ENCODE data around the gene FCHO1. TPM values are rescaled to one million over a fixed set of nuclear protein-coding genes. Genes with fewer than 3 reads are reported as not detected.

The FCHO1 gene
- polyA plus RNA-seq, 12 donors: 0.67 to 4.0 (median 0.88) TPM; not detected in 2

DNA sequence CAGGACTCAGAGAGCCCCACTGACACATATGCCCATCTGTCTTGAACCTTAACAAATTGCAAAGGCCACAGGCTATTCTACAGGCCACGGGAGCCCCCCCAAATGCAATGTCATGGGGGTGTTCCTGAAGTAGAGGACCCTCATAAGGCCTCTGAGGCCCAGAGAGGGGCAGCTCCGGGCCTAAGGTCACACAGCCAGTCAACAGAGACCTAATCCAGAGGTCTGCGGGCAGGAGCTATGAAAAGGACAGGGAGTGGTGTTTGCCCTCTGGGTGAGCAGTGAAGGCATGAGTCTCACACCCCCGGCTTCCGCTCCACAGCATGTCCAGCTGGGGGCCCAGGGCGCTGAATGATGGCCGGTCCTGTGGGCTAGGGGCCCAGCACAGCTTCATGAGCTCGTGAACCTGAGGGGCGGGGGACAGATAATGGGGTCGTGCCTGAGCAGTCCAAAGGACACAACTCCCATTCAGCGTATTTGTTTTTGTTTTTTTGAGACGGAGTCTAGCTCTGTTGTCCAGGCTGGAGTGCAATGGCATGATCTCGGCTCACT is 75.3 kb downstream of the FCHO1 start:
- DNase-seq: no peak

DNA sequence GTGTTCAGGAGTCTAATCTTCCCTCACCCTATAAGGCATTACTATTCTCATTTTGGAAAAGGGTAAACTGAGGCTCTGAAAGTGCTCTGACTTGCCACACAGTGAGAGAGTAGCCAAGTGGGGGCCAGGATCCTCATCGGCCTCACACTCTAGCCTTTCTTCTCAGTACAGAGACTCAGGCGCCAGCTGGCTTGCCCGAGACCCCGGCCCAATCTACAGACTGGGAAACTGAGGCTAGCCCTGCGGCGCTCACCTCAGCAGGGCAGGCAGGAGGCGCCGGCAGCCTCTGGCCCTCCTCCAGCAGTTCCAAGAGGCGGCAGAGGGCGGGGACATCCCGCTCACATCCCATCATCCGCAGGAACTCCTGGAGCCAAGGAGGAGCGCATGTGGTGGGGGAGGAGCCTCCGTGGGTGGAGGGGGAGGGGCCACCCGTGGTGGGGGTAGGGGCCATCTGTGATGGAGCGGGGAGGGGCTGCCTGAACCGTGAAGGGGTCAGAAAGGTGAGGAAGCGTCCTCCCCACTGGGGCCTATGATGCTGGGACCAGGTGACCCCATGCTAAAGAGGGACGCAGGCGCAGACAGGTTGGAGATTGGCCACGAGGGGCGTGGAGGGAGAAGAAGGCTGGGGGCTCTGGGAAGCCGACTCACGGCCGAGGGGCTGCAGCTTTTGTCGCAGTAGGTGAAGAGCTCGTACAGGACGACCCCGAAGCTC is 78.7 kb downstream of the FCHO1 start:
- no peak for DNase-seq

DNA sequence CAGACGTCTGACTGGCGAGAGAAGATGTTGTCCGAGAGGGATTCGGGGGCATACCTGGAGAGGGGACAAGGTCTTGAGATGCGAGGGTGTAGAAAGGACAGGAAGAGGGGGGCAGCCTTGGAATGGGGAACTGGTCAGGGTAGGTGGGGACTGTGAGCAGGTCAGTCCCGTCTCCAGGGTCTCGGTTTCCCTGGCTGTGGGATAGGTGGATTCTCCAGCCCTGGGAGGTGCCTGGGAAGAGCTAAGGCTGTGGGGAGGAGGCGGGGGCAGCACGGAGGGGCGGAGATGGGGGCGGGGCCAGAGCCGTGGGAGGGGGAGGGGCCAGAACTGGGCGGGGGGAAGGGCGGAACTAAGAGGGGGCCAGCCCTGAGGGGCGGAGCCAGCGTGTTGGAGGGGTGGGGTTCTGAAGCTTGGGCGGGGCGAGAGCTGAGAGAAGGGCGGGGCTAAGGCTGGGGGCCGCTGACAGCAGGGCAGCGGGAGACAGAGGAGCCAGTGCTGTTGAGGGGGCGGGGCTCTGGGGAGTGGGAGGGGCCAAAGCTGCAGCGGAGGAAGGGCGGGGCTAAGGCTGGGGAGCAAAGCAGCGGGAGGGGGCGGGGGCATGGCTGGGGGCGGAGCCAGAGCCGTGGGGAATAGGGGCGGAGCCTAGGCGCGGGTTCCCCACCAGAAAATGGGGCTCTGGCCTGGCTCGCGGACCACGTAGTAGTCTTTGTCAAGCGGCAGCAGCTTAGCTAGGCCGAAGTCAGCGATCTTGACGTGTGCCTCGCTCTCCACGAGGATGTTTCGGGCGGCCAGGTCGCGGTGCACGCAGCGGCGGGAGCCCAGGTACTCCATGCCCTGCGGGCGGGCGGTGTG is 79.5 kb downstream of the FCHO1 start:
- DNase-seq: no peak

- DNase-seq: no peak
Measured at GRCh38 chr19:17831419-17831888, 80.2 kb downstream of the FCHO1 start.

- DNase-seq: no peak
Measured at GRCh38 chr19:17832443-17833208, 81.3 kb downstream of the FCHO1 start.

DNA sequence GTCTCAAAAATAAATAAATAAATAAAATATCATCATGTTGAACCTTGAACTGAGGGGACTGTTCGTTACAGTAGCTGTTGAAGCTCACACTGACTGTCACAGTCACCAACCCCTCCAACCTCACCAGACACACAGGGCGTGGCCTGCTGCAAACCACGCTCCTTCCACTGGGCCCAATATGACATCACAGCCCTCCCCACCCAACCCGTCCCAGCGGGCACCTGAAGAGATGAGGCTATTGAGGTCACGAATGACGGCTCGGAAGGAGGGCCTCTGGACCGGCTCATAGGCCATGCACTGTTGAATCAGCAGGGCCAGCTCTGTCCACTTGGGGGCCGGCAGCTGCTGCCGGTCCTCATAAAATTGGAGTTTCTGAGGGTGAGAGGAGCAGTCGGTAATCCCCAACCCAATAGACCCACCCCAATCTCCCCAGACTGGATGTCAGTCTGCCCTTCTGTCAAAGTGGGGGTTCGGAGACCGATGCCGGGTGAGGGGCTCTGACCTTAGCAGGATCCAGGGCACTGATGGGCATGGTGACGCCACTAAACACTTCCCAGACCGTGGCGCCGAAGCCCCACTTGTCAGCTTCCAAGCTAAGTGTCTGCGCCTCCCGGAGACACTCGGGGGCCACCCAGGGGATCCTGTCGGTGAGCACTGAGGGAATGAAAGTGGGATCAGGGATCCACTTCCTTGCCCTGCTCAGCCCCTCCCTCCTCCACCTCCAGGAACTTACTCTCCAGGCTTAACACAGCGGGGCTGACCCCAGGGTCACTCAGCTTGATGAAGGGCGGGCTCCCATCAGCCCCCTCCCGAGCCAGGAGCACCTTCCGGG is 83.3 kb downstream of the FCHO1 start:
- DNase-seq: no peak

DNA sequence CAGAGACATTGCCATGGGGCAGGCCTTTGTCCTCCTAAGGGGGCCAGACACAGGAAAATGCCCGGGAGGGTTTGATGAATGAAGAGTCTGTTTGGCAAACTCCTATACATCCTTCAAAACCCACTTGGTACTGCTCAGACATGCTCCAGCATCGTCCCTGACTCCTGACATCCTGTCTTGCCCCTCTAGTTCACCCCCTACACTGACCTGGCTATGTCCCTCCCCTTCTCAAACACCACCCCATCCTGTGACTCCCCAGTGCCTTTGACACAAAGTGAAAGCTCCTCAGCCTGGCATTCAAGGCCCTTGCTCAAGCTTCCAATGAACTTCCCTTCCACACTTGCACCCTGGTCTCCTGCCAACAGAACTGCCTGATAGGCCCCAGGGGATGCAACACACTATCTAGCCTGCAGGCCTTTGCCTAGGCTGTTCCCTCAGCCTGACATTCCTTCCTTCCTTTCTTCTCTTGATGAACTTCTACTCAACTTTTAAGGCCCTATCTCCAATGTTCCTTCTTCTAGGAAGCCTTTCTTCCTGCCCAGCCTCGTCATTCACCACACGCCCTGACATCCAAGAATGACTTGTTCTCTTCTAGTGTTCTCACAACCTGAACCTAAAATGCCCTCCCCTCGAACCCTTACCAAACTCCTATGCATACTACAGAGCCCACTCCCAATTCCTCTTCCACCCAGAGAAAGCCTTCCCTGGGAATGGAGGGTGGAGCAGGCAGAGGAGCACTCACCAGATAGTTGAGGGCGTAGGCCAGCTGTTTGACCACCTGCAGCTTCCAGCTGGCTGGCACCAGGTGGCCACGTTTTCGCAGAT is 84.1 kb downstream of the FCHO1 start:
- DNase-seq: no peak

DNA sequence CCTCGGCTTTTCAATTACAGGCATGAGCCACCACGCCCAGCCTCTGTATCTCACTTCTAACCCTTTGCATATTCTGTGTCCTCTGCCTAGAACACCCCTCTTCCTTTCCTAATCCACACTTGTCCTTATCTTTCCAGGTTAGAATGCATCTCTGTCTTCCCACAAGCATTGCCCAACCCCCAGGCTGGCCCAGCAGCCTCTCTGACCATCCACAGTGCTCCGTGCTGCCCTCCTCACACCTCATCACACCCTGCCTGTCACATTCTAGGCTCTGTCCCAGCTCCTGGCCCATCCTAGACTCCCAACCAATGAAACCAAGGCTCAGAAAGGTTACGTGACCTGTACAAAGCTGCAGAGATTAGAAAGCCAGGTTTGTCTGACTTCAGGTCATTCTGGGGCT is 85.3 kb downstream of the FCHO1 start:
- DNase-seq: no peak

DNA sequence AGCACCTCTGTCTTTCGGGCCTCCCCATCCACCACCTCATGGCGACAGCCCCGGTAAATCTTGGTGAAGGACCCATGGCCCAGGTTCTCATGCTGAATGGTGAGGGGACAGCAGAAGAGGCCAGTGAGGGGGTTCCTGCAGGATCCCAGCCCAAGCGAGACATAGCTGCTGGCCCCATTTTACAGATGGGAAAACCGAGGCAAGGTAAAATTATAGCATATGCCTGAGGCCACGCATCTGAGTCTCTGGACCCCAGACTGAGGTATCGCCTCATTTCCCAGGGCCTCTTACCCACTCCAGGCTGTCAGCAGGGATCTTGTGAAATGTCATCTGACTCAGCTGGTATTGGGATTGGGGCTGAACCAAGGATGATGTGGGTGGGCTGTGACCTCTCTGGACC is 86.7 kb downstream of the FCHO1 start:
- DNase-seq: no peak

Other genes with a start within 250 kb of the FCHO1 start
- gene PGLS, start 239.8 kb upstream of the FCHO1 start, polyA plus RNA-seq (ENCODE audit: insufficient read length in 12 of 12): 10 to 100 TPM in 11 of 12 donors, not detected in 1; 35.8 to 77.5 (median 43.6) TPM
- gene COLGALT1, start 195.8 kb upstream of the FCHO1 start, polyA plus RNA-seq (ENCODE audit: insufficient read length in 12 of 12): 100 to 1,000 TPM in 1 of 12 donors, 10 to 100 TPM in 11; 58.0 to 146 (median 70.3) TPM
- under 1 TPM in 10 of 12 donors, not detected in 2; 0.05 to 0.32 (median 0.09) TPM for gene UNC13A, start 63.1 kb upstream of the FCHO1 start, polyA plus RNA-seq (ENCODE audit: insufficient read length in 12 of 12)
- 10 to 100 TPM in 11 of 12 donors, not detected in 1; 16.7 to 70.3 (median 28.2) TPM for gene MAP1S, start 32.0 kb upstream of the FCHO1 start, polyA plus RNA-seq (ENCODE audit: insufficient read length in 12 of 12)
- 10 to 100 TPM in 1 of 12 donors, 1 to 10 TPM in 2, under 1 TPM in 3, not detected in 6; 0.12 to 17.5 (median 1.1) TPM for gene B3GNT3, start 43.7 kb downstream of the FCHO1 start, polyA plus RNA-seq (ENCODE audit: insufficient read length in 12 of 12)
- under 1 TPM in 2 of 12 donors, not detected in 10; 0.24 to 0.44 TPM for gene INSL3, start 70.0 kb downstream of the FCHO1 start, polyA plus RNA-seq (ENCODE audit: insufficient read length in 12 of 12)
- gene JAK3, start 96.5 kb downstream of the FCHO1 start, polyA plus RNA-seq (ENCODE audit: insufficient read length in 12 of 12): 1 to 10 TPM in 10 of 12 donors, under 1 TPM in 1, not detected in 1; 0.60 to 6.4 (median 1.9) TPM
- gene RPL18A, start 108.4 kb downstream of the FCHO1 start, polyA plus RNA-seq (ENCODE audit: insufficient read length in 12 of 12): 1,000 to 10,000 TPM in 11 of 12 donors, not detected in 1; 1,385 to 2,689 (median 1,882) TPM
- gene SLC5A5, start 120.5 kb downstream of the FCHO1 start, polyA plus RNA-seq (ENCODE audit: insufficient read length in 12 of 12): under 1 TPM in 6 of 12 donors, not detected in 6; 0.05 to 0.11 (median 0.06) TPM
- gene CCDC124, start 181.5 kb downstream of the FCHO1 start, polyA plus RNA-seq (ENCODE audit: insufficient read length in 12 of 12): 10 to 100 TPM in 11 of 12 donors, not detected in 1; 31.2 to 90.7 (median 45.0) TPM
- 1 to 10 TPM in 6 of 12 donors, under 1 TPM in 4, not detected in 2; 0.56 to 6.9 (median 1.0) TPM for gene KCNN1, start 215.6 kb downstream of the FCHO1 start, polyA plus RNA-seq (ENCODE audit: insufficient read length in 12 of 12)